Measurements from ENCODE around the gene CRKL. TPM values are rescaled to one million over a fixed set of nuclear protein-coding genes. Genes with fewer than 3 reads are reported as not detected.

Gene CRKL
- total RNA-seq, 1 donor = 38.4 TPM

GRCh38 chr22:20995329-20996030 lies 78.3 kb downstream of the CRKL start:
- H3K27ac ChIP-seq (ENCODE audit: low read depth, low read length) = no peak overlapping the region
- peaks cover 59% of the 10 kb centered on the region for H3K36me3 ChIP-seq (ENCODE audit: insufficient read depth, low read length)
- TF ChIP-seq CTCF (IDR thresholded peaks at IDR 0.05; ENCODE audit: extremely low read depth, low read depth, low read length) = no peak

GRCh38 chr22:20996031-20996410 lies 78.8 kb downstream of the CRKL start:
- H3K27me3 ChIP-seq (ENCODE audit: insufficient read depth, low read length) = no peaks in the 10 kb centered on the region
- TF ChIP-seq CTCF (IDR thresholded peaks at IDR 0.05; ENCODE audit: extremely low read depth, low read depth, low read length) = no peak

More at GRCh38 chr22:20995329-20996030, 78.3 kb downstream of the CRKL start:
- no peaks in the 10 kb centered on the region for H3K9me3 ChIP-seq (ENCODE audit: low read depth, low read length)
- peaks cover 5% of the 10 kb centered on the region for H4K20me1 ChIP-seq (ENCODE audit: insufficient read depth, low read length)
- H3K27me3 ChIP-seq (ENCODE audit: insufficient read depth, low read length) = no peaks in the 10 kb centered on the region
- DNase-seq (ENCODE audit: insufficient read length, low spot score, missing footprints) = peak; percentile 67
- peaks cover 10% of the 10 kb centered on the region for H3K79me2 ChIP-seq (ENCODE audit: insufficient read depth, low read length)
- no peak overlapping the region for H3K4me2 ChIP-seq (ENCODE audit: insufficient read depth, low read length)
- peaks cover 4% of the 10 kb centered on the region for H3K4me1 ChIP-seq (ENCODE audit: insufficient read depth, low read length)
- H3K4me3 ChIP-seq (ENCODE audit: insufficient read depth, low read length) = no peak overlapping the region
- no peak overlapping the region for H2AFZ ChIP-seq (ENCODE audit: low read length)

GRCh38 chr22:20996598-20997535 lies 79.7 kb downstream of the CRKL start:
- Histone ChIP-seq H3K27ac (ENCODE audit: low read depth, low read length) (no peak overlapping the region), H3K4me3 (ENCODE audit: insufficient read depth, low read length) (no peak overlapping the region), H3K27me3 (ENCODE audit: insufficient read depth, low read length) (no peaks in the 10 kb centered on the region), H4K20me1 (ENCODE audit: insufficient read depth, low read length) (peaks cover 11% of the 10 kb centered on the region), H3K36me3 (ENCODE audit: insufficient read depth, low read length) (peaks cover 47% of the 10 kb centered on the region), H3K4me1 (ENCODE audit: insufficient read depth, low read length) (peaks cover 14% of the 10 kb centered on the region), H3K4me2 (ENCODE audit: insufficient read depth, low read length) (no peak overlapping the region), H3K9me3 (ENCODE audit: low read depth, low read length) (no peaks in the 10 kb centered on the region), H3K79me2 (ENCODE audit: insufficient read depth, low read length) (peaks cover 21% of the 10 kb centered on the region), H2AFZ (ENCODE audit: low read length) (no peak overlapping the region)
- TF ChIP-seq CTCF (IDR thresholded peaks at IDR 0.05; ENCODE audit: extremely low read depth, low read depth, low read length) = no peak
- DNase-seq (ENCODE audit: insufficient read length, low spot score, missing footprints) = peak; percentile 79

More at GRCh38 chr22:20996031-20996410, 78.8 kb downstream of the CRKL start:
- Histone ChIP-seq H3K4me3 (ENCODE audit: insufficient read depth, low read length) (no peak overlapping the region), H3K4me1 (ENCODE audit: insufficient read depth, low read length) (peaks cover 9% of the 10 kb centered on the region), H3K36me3 (ENCODE audit: insufficient read depth, low read length) (peaks cover 54% of the 10 kb centered on the region), H3K4me2 (ENCODE audit: insufficient read depth, low read length) (no peak overlapping the region), H3K79me2 (ENCODE audit: insufficient read depth, low read length) (peaks cover 15% of the 10 kb centered on the region), H2AFZ (ENCODE audit: low read length) (no peak overlapping the region), H3K27ac (ENCODE audit: low read depth, low read length) (no peak overlapping the region), H3K9me3 (ENCODE audit: low read depth, low read length) (no peaks in the 10 kb centered on the region), H4K20me1 (ENCODE audit: insufficient read depth, low read length) (peaks cover 10% of the 10 kb centered on the region)
- DNase-seq (ENCODE audit: insufficient read length, low spot score, missing footprints) = peak; percentile 67
